Activated CD8-positive, alpha-beta memory T cell treated with anti-CD3 and anti-CD28 coated beads, Interleukin-2, amount 10 ng/mL, durations not matched to agents 7 days and 5 days (primary cell): ENCODE results near the gene THBS2. TPM values are rescaled to one million over a fixed set of nuclear protein-coding genes. Genes with fewer than 3 reads are reported as not detected.
A peak's percentile ranks its signal among the peaks of the same experiment; 100 is the strongest.
"Not testable (repeated sequence)": the region's sequence is repeated elsewhere in the genome, so short reads cannot be mapped to it uniquely, and the experiment has no call there.

Source experiments
- ATAC-seq: fragments of 150-1000 bp; cut with Tn5 transposase; one replicate; pipeline ENCODE4 v1.10.0; 2021; ENCODE audit warnings: moderate library complexity
- CTCF ChIA-PET: fragments of 350-600 bp; sonication (Branson Sonifier 250); formaldehyde crosslinking; loops from one replicate; lab custom pipeline; 2021; ENCODE audit warnings: antibody characterized with exemption; lab: Charles Lee
- DNase-seq: peaks from one replicate; pipeline ENCODE4 v3.0.0-alpha.2; 2020
- H3K27ac Mint-ChIP-seq: one replicate; pipeline ENCODE4 v1.8.0; 2021; ENCODE audit warnings: mild to moderate bottlenecking, mixed read lengths
- H3K27me3 Mint-ChIP-seq: one replicate; pipeline ENCODE4 v1.8.0; 2021; ENCODE audit warnings: mixed read lengths
- H3K36me3 Mint-ChIP-seq: one replicate; pipeline ENCODE4 v1.8.0; 2021; ENCODE audit warnings: mild to moderate bottlenecking, mixed read lengths
- H3K4me1 Mint-ChIP-seq: one replicate; pipeline ENCODE4 v1.8.0; 2021; ENCODE audit warnings: mixed read lengths
- H3K4me3 Mint-ChIP-seq: one replicate; pipeline ENCODE4 v1.8.0; 2021; ENCODE audit warnings: mild to moderate bottlenecking, moderate library complexity, mixed read lengths
- H3K9me3 Mint-ChIP-seq: one replicate; pipeline ENCODE4 v1.8.0; 2022; ENCODE audit warnings: low read depth, mixed read lengths
- total RNA-seq, 2 experiments: library from RNA; stranded (reverse); gene quantifications; one replicate each; pipeline ENCODE4 v1.2.3, GENCODE V29; 2021

THBS2 gene
- total RNA-seq, 2 experiments from 2014 or later, result not detected

DNA sequence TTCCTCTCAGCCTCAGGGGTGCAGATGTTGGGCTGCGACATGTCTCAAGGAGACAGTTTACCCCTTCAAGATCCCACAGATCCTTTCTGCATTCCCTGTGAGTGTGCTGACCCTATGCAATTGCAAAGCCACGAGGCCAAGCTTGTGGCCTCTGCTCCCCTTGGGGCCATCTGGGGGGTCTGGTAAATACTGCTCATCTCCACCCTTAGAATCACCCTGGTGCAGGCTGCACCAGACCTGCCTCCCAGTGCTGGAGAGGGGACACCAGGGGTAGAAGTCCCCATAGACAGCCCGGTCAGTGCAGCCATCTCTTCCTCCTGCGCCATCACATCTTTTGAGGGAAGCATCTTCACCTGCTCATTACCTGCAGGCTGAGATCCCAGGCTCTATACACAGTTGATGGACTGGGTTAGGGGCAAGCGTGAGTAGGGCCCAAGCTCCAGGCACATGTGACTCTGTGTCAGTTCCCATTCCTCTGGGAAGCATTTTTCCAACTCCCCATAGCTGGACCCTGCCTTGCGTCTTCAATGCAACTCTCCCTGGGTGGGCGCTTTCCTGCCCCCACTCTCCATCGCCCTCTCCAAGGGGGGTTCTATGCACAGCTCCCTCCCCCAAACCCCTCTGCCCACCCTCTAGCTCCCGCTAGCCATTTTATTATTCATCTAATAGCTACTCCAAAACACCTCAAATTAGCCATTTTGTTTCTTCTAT is 53.9 kb downstream of the THBS2 start:
- ATAC-seq (no peak), DNase-seq (no peak)
- H3K27ac Mint-ChIP-seq, result no peak overlapping the region
- no peaks in the 10 kb centered on the region for H3K4me1 Mint-ChIP-seq
- CTCF ChIA-PET, result no interaction called here
- H3K27me3 Mint-ChIP-seq, result no peaks in the 10 kb centered on the region
- no peaks in the 10 kb centered on the region for H3K36me3 Mint-ChIP-seq
- H3K4me3 Mint-ChIP-seq, result no peak overlapping the region
- H3K9me3 Mint-ChIP-seq, result peaks cover 2% of the 10 kb centered on the region

DNA sequence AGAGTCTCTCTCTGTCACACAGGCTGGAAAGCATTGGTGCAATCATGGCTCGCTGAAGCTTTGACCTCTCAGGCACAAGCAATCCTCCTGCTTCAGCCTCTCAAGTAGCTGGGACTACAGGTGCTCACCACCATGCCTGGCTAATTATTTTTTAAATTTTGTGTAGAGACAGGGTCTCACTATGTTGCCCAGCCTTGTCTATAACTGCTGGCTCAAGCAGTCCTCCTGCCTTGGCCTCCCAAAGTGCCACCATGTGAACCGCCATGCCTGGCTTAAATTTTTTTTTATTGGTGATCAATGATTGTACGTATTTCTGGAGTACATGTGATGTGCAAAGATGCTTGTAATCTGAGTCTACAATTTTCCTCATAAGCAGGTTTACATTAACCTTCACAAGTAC is 54.8 kb downstream of the THBS2 start:
- Mint-ChIP-seq H3K36me3 (no peaks in the 10 kb centered on the region), H3K4me1 (no peaks in the 10 kb centered on the region), H3K27ac (no peak overlapping the region), H3K27me3 (no peaks in the 10 kb centered on the region), H3K9me3 (peaks cover 2% of the 10 kb centered on the region), H3K4me3 (no peak overlapping the region)
- DNase-seq, result no peak
- ATAC-seq, result no peak
- CTCF ChIA-PET, result no interaction called here

- H3K36me3 Mint-ChIP-seq, ATAC-seq, H3K27ac Mint-ChIP-seq, H3K9me3 Mint-ChIP-seq, CTCF ChIA-PET, H3K27me3 Mint-ChIP-seq, DNase-seq, H3K4me1 Mint-ChIP-seq, H3K4me3 Mint-ChIP-seq: not testable (repeated sequence)
Observed at GRCh38 chr6:169197929-169198328, 55.7 kb downstream of the THBS2 start.

DNA sequence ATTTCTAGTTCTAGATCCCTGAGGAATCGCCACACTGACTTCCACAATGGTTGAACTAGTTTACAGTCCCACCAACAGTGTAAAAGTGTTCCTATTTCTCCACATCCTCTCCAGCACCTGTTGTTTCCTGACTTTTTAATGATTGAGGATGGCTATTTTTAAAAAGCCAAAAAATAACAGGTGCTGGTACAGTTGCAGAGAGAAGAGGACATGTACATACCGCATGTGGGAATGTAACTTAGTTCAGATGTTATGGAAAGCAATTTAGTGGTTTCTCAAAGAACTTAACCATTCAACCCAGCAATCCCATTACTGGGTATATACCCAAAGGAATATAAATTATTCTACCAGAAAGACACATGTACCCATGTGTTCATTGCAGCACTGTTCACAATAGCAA is 57.4 kb downstream of the THBS2 start:
- H3K4me3 Mint-ChIP-seq, DNase-seq, H3K27ac Mint-ChIP-seq, H3K36me3 Mint-ChIP-seq, CTCF ChIA-PET, H3K4me1 Mint-ChIP-seq, ATAC-seq, H3K27me3 Mint-ChIP-seq, H3K9me3 Mint-ChIP-seq: not testable (repeated sequence)

GRCh38 chr6:169194737-169195136 is 58.9 kb downstream of the THBS2 start:
- no peak for DNase-seq
- Mint-ChIP-seq H3K9me3 (peaks cover 2% of the 10 kb centered on the region), H3K4me3 (no peak overlapping the region), H3K27ac (no peak overlapping the region), H3K4me1 (peaks cover under 1% of the 10 kb centered on the region), H3K36me3 (no peaks in the 10 kb centered on the region), H3K27me3 (peaks cover 5% of the 10 kb centered on the region)
- no peak for ATAC-seq
- CTCF ChIA-PET, result interaction anchor here (2.0 kb wide), 1 partner anchor 18 kb away, joined by 6 read pairs; no protein-coding TSS in a partner anchor

- no peak overlapping the region for H3K4me3 Mint-ChIP-seq
- peaks cover 7% of the 10 kb centered on the region for H3K27me3 Mint-ChIP-seq
- H3K36me3 Mint-ChIP-seq, result no peaks in the 10 kb centered on the region
- H3K4me1 Mint-ChIP-seq, result peaks cover 32% of the 10 kb centered on the region
- CTCF ChIA-PET, result no interaction called here
- no peaks in the 10 kb centered on the region for H3K9me3 Mint-ChIP-seq
- H3K27ac Mint-ChIP-seq, result no peak overlapping the region
- ATAC-seq, result no peak
- no peak for DNase-seq
Observed at GRCh38 chr6:169190970-169191369, 62.7 kb downstream of the THBS2 start.

DNA sequence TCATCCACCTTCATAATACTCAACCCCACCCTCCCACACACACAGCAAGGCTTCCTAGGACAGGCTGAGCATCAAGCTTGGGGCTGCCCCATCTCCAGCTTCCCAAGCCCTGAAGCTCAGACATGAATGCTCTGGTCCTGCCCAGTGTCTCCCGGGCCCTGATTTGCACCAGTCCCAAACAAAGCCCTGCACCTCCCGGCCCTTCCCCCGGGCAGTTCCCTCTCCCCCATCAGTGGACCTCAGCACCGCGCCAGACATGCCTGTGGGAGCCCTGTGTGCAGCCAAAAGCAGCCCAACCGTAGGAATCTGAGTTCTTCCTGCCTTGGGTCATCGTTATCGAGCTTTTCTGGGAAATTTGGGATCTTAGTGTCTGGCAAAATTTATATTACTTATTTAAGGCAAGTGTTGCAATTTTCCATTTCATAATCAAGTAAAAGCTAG is 63.5 kb downstream of the THBS2 start:
- CTCF ChIA-PET, result no interaction called here

GRCh38 chr6:169189686-169190085 is 64.0 kb downstream of the THBS2 start:
- CTCF ChIA-PET, result no interaction called here
- H3K4me3 Mint-ChIP-seq, result no peak overlapping the region
- no peak overlapping the region for H3K27ac Mint-ChIP-seq

More for the DNA sequence above, 63.5 kb downstream of the THBS2 start:
- Mint-ChIP-seq H3K4me1 (peaks cover 32% of the 10 kb centered on the region), H3K4me3 (no peak overlapping the region), H3K27ac (no peak overlapping the region), H3K9me3 (no peaks in the 10 kb centered on the region), H3K27me3 (peaks cover 7% of the 10 kb centered on the region), H3K36me3 (no peaks in the 10 kb centered on the region)
- no peak for DNase-seq
- ATAC-seq, result no peak

GRCh38 chr6:169189182-169189581 is 64.5 kb downstream of the THBS2 start:
- ATAC-seq (no peak), DNase-seq (no peak)
- Mint-ChIP-seq H3K9me3 (no peaks in the 10 kb centered on the region), H3K36me3 (no peaks in the 10 kb centered on the region), H3K27me3 (peaks cover 7% of the 10 kb centered on the region), H3K27ac (no peak overlapping the region), H3K4me3 (no peak overlapping the region), H3K4me1 (peaks cover 32% of the 10 kb centered on the region)
- CTCF ChIA-PET, result interaction anchor here (2.4 kb wide), 1 partner anchor 24 kb away, joined by 11 read pairs; no protein-coding TSS in a partner anchor

More at GRCh38 chr6:169189686-169190085, 64.0 kb downstream of the THBS2 start:
- peaks cover 32% of the 10 kb centered on the region for H3K4me1 Mint-ChIP-seq
- DNase-seq (no peak), ATAC-seq (no peak)
- no peaks in the 10 kb centered on the region for H3K9me3 Mint-ChIP-seq
- H3K36me3 Mint-ChIP-seq, result no peaks in the 10 kb centered on the region
- peaks cover 7% of the 10 kb centered on the region for H3K27me3 Mint-ChIP-seq

GRCh38 chr6:169188475-169188874 is 65.2 kb downstream of the THBS2 start:
- no peaks in the 10 kb centered on the region for H3K9me3 Mint-ChIP-seq
- peak; percentile 63 for DNase-seq
- CTCF ChIA-PET, result interaction anchor here (1.1 to 2.4 kb wide), 2 partner anchors 12 to 25 kb away, joined by 3 to 11 read pairs; no protein-coding TSS in a partner anchor
- H3K4me1 Mint-ChIP-seq, result peaks cover 32% of the 10 kb centered on the region
- peak; percentile 75 for ATAC-seq
- no peak overlapping the region for H3K4me3 Mint-ChIP-seq
- H3K27me3 Mint-ChIP-seq, result peaks cover 4% of the 10 kb centered on the region
- H3K36me3 Mint-ChIP-seq, result no peaks in the 10 kb centered on the region
- H3K27ac Mint-ChIP-seq, result peak overlapping the region; percentile 76

- H3K27me3 Mint-ChIP-seq, result peaks cover 4% of the 10 kb centered on the region
- ATAC-seq (peak; percentile 56), DNase-seq (peak; percentile 48)
- H3K27ac Mint-ChIP-seq, result peak overlapping the region; percentile 76
- H3K4me1 Mint-ChIP-seq, result peaks cover 32% of the 10 kb centered on the region
- H3K9me3 Mint-ChIP-seq, result no peaks in the 10 kb centered on the region
- no peak overlapping the region for H3K4me3 Mint-ChIP-seq
- CTCF ChIA-PET, result interaction anchor here (1.1 to 2.4 kb wide), 2 partner anchors 12 to 25 kb away, joined by 3 to 11 read pairs; no protein-coding TSS in a partner anchor
- no peaks in the 10 kb centered on the region for H3K36me3 Mint-ChIP-seq
Observed at GRCh38 chr6:169188051-169188470, 65.6 kb downstream of the THBS2 start.

- CTCF ChIA-PET, result no interaction called here
- H3K27me3 Mint-ChIP-seq, result peaks cover 3% of the 10 kb centered on the region
Observed at GRCh38 chr6:169186496-169187169, 67.0 kb downstream of the THBS2 start.

DNA sequence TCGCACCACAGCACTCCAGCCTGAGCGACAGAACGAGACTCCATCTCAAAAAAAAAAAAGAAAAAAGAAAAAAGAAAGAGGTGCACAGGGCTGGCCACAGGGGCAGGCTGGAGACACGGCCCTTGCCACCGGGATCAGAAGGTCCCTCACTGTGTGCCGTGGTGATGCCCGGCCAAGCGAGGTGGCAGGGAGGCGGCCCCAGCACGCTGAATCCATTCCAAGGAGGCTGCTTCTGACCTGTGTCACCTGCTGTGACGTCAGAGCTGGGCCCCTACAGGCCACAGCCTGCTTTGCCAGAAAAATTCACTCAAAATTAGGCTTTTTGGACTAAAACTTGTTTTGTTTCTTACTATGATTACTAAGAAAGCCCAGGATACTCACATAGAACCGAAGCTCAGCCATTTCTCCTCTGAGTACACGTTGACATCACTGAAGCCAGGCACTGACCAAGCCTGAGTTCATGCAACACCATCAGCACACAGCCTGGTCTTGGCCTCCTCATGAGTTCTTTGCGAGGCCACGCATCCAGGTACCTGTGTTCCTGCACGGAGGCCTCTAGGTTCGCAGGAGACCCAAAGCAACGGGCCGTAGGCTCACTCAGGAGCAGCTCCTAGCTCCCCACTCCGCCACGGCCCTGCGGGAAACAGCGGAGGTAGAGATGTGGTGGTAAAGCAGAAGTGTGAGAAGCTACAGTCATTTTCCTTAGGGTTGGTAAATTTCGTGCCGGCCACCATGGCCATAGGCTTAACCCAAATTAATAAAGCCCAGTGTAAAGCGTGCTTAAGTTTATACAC is 67.8 kb downstream of the THBS2 start:
- ATAC-seq (no peak), DNase-seq (peak; percentile 30)
- CTCF ChIA-PET, result interaction anchor here (0.7 kb wide), 1 partner anchor 1330 kb away, joined by 4 read pairs; no protein-coding TSS in a partner anchor
- H3K27ac Mint-ChIP-seq, result no peak overlapping the region
- no peaks in the 10 kb centered on the region for H3K9me3 Mint-ChIP-seq
- no peak overlapping the region for H3K4me3 Mint-ChIP-seq
- peaks cover 32% of the 10 kb centered on the region for H3K4me1 Mint-ChIP-seq
- peaks cover 9% of the 10 kb centered on the region for H3K27me3 Mint-ChIP-seq
- H3K36me3 Mint-ChIP-seq, result no peaks in the 10 kb centered on the region

More at GRCh38 chr6:169186496-169187169, 67.0 kb downstream of the THBS2 start:
- ATAC-seq (no peak), DNase-seq (no peak)
- no peaks in the 10 kb centered on the region for H3K36me3 Mint-ChIP-seq
- no peaks in the 10 kb centered on the region for H3K9me3 Mint-ChIP-seq
- peaks cover 32% of the 10 kb centered on the region for H3K4me1 Mint-ChIP-seq
- no peak overlapping the region for H3K4me3 Mint-ChIP-seq
- no peak overlapping the region for H3K27ac Mint-ChIP-seq
